IPS-18c (cell line): ENCODE measurements around the gene ZNF638.
"Not testable (repeated sequence)": the region's sequence is repeated elsewhere in the genome, so short reads cannot be mapped to it uniquely, and the experiment has no call there.

Source experiments
- H3K4me3 ChIP-seq: 2 replicates; pipeline ENCODE4 v1.7.0; 2013; ENCODE audit warnings: low read depth, mild to moderate bottlenecking, low read length, moderate library complexity; ENCODE audit not compliant: insufficient read depth
- H3K9me3 ChIP-seq: one replicate; pipeline ENCODE4 v1.6.1; 2013; ENCODE audit warnings: mild to moderate bottlenecking, low read length, moderate library complexity; ENCODE audit not compliant: control insufficient read depth, insufficient read depth

Gene ZNF638

DNA sequence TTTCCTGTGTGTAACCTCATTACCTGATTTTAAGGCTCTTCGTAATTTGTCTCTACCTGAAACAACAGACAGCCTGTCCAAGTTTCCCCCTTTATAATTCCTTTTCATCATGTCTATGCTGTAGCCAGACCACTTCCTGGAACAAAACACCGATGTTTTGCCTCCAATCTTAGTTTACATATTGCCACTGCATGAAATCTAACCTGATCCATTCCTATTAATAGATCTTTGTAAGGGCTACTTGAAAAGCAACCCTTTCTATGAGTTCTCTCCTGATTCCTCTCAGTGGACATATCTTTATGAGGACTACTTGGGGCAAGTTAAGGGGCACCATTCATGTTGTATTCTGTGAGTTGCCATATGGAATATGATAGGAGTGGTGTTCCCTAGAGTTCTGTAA lies 30.9 kb downstream of the ZNF638 start:
- no peaks in the 10 kb centered on the region for H3K9me3 ChIP-seq
- H3K4me3 ChIP-seq: no peak overlapping the region

DNA sequence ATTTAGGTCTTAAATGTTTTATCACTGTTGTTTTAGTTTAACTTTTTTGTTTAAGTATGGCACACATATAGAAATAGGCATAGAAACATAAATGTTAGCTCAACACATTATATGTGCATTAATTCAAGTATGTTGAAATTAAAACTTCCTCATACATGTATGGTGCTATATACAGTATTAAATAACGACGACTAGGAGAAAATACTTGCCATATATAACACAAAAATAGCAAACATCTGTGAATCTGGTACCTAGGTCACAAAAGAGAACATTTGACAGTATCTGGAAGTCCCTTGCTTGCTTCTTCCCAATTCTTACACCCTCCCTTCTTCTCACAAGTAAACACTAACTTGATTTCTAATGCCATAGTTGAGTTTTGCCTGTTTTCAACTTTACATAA lies 38.4 kb downstream of the ZNF638 start:
- H3K4me3 ChIP-seq: no peak overlapping the region
- no peaks in the 10 kb centered on the region for H3K9me3 ChIP-seq

- no peaks in the 10 kb centered on the region for H3K9me3 ChIP-seq
- no peak overlapping the region for H3K4me3 ChIP-seq
Observed at GRCh38 chr2:71372042-71372441, 40.5 kb downstream of the ZNF638 start.

- H3K4me3 ChIP-seq: no peak overlapping the region
- no peaks in the 10 kb centered on the region for H3K9me3 ChIP-seq
Observed at GRCh38 chr2:71379086-71379485, 47.5 kb downstream of the ZNF638 start.

DNA sequence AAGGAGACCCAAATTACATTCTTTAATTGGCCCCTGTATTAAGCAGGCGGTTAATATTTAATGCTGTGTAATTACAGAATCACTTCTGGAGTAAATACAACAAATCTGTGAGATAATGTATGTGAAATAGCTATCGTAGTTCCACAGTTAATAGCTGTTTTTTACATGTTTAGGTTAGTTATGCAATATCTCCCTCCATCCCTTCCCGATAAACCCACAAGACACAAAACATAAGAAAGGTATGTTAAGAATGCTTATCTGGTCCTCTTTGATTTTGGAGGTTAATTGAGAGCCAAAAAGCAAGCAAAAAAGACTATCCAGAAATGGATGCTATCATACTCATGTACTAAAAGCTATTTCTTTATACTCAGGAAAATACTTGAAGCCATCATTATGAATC lies 49.1 kb downstream of the ZNF638 start:
- Histone ChIP-seq H3K4me3 (no peak overlapping the region), H3K9me3 (no peaks in the 10 kb centered on the region)

DNA sequence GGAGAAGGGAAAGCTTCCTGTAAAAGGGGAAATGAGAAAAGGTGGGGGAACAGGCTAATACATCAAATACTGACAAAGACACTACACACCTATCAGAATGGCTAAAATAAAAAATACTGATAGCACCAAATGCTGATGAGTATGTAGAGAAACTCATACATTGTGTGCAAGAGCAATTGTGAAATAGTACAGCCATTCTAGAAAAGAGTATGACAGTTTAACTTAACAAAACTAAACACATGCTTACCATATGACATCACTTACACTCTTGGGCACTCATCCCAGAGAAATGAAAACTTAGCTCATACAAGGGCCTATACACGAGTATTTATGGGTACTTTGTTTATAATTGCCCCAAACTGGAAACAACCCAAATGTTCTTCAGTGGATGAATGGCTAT lies 53.4 kb downstream of the ZNF638 start:
- H3K9me3 ChIP-seq: no peaks in the 10 kb centered on the region
- no peak overlapping the region for H3K4me3 ChIP-seq

- no peak overlapping the region for H3K4me3 ChIP-seq
- H3K9me3 ChIP-seq: no peaks in the 10 kb centered on the region
Observed at GRCh38 chr2:71388214-71388613, 56.6 kb downstream of the ZNF638 start.

DNA sequence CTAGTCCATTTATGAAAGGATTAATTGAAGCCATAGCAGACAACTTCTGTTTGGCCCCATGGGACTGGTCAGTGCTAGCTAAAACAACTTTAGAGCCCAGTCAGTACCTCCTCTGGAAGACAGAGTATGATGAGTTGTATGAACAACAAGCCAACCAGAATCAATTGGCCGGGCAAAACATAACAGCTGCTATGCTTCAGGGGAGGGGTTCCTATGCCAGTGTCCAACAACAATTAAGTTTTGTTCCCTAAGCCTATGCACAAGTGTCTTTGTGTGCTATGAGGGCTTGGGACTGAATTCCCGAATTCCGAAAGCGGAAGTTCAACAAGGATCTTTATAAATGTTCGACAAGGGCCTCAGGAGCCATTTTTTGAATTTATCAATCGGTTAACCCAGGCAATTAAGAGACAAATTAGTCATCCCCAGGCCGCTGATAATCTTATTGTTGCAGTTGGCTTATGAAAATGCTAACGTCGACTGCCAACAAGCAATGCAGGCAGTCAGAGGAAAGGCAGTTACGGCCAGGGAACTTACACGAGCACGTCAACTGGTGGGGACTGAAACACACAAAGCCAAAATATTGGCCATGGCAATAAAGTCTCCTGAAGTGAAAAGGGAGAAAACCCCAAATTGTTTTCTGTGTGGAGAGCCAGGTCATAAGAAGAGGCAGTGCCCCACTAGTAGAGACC lies 57.9 kb downstream of the ZNF638 start:
- no peaks in the 10 kb centered on the region for H3K9me3 ChIP-seq
- H3K4me3 ChIP-seq: no peak overlapping the region

GRCh38 chr2:71393216-71393615 lies 61.6 kb downstream of the ZNF638 start:
- H3K4me3 ChIP-seq: no peak overlapping the region

DNA sequence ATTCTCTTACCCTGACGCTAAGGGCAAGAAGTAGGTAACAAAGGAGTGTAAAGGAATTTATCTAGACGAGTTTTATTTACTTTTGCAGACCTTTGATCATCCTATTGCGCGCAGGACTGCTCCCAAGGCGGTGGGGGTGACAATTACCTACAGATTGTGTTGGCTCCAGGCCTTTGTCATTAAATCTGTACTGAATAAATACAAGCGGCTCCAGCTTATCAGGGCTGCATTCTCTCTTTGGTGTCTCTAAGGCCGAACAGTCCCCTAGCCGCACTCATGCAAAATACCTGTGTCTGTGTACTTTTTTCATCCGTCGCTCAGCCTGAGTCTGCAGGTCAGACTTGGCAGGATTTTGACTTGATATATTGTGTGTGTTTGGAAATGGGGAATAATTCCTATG lies 63.9 kb downstream of the ZNF638 start:
- Histone ChIP-seq H3K4me3 (no peak overlapping the region), H3K9me3 (no peaks in the 10 kb centered on the region)

More at GRCh38 chr2:71393216-71393615, 61.6 kb downstream of the ZNF638 start:
- H3K9me3 ChIP-seq: no peaks in the 10 kb centered on the region

GRCh38 chr2:71402427-71402826 lies 70.8 kb downstream of the ZNF638 start:
- Histone ChIP-seq H3K4me3 (no peak overlapping the region), H3K9me3 (no peaks in the 10 kb centered on the region)

DNA sequence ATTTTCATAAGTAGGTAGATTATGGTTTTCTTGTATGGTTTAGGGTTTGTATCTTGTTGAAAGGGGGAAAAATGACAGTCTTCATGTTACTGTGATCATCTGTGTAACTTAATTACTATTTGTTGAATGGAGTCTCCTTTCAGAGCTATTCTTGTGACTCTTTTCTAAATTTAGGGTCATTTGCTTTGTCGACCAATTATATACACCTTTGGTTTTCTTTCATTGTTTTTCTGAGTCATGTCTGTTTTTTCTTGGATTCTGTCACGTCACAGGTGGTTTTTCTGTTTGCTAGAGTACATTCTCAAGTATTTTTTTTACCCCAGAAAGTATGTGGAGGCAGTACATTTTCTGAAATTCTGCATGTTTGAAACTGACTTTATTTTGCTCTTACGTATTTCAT lies 78.0 kb downstream of the ZNF638 start:
- H3K4me3 ChIP-seq: no peak overlapping the region

DNA sequence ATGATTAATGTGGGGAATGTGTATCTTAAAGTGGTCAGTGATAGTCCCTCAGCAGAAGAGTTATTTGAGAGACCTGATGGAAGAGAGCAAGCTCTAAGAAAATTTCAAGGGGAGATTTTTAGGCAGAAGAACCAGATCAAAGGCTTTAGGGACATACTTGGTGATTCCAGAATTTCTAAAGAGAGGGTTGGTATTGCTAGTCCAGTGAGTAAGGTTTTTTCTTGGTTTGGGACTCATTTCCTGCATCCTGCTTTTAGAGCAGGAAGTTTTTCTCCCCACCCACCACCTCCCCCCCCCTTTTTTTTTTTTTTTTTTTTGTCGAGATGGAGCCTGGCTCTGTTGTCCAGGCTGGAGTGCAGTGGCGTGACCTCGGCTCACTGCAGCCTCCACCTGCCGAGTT lies 79.1 kb downstream of the ZNF638 start:
- H3K9me3 ChIP-seq: no peaks in the 10 kb centered on the region

More for the DNA sequence above, 78.0 kb downstream of the ZNF638 start:
- no peaks in the 10 kb centered on the region for H3K9me3 ChIP-seq

GRCh38 chr2:71416866-71417265 lies 85.3 kb downstream of the ZNF638 start:
- H3K9me3 ChIP-seq, H3K4me3 ChIP-seq: not testable (repeated sequence)

More for the DNA sequence above, 79.1 kb downstream of the ZNF638 start:
- H3K4me3 ChIP-seq: no peak overlapping the region

- Histone ChIP-seq H3K9me3 (no peaks in the 10 kb centered on the region), H3K4me3 (peak overlapping the region; percentile 26; the same call in 1 of the 2 replicates)
Observed at GRCh38 chr2:71417300-71418202, 86.0 kb downstream of the ZNF638 start.

DNA sequence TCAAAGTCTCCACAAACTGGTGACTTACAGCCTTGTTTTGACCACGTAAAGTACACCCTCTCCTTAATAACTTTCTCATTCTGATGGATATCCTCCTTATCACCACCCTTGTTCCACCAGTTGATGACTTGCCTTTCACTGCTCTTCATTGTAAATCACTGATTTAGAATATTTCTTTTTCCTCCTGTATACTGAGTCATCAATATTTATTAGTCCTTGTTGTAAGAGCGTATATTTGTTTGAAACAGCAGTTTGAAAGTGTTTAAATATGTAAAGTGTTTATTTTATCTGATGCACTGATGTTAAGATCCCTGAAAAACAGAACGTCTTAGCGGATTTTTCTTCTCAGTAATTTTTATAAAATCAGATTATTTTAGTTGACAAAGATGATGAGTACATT lies 87.6 kb downstream of the ZNF638 start:
- Histone ChIP-seq H3K4me3 (no peak overlapping the region), H3K9me3 (no peaks in the 10 kb centered on the region)

DNA sequence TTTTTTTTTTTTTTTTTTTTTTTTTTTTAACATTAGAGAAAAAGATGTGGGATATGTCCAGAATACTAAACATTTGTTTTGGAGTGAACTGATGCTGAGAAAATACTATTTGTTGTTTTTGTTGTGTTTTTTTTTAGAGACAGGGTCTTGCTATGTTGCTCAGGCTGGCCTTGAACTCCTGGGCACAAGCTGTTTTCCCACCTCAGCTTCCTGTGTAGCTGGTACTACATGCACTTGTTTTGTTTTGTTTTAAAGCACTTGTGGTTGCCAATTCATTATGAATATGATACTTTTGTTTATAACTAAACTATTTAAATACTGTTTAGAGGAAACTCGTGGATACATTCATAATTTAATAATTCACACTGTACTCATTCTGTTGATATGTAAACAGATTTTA lies 88.4 kb downstream of the ZNF638 start:
- Histone ChIP-seq H3K9me3 (no peaks in the 10 kb centered on the region), H3K4me3 (no peak overlapping the region)

DNA sequence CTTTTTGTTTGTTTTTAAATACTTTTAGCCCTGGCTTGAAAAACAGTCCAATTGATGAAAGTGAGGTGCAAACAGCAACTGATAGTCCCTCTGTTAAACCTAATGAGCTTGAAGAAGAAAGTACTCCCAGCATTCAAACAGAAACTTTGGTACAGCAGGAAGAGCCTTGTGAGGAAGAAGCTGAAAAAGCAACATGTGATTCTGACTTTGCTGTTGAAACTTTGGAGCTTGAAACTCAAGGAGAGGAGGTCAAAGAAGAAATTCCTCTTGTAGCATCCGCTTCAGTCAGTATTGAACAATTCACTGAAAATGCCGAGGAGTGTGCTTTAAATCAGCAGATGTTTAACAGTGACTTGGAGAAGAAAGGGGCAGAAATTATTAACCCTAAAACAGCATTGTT lies 91.2 kb downstream of the ZNF638 start:
- H3K4me3 ChIP-seq: no peak overlapping the region

More for the DNA sequence above, 91.2 kb downstream of the ZNF638 start:
- no peaks in the 10 kb centered on the region for H3K9me3 ChIP-seq
